B cell (primary cell): ENCODE results near the gene FBP1.

Experiments used
- CTCF ChIP-seq: fragments of 200-600 bp; IDR thresholded peaks from one replicate; pipeline ENCODE4 v1.8.0; 2022; ENCODE audit warnings: antibody characterized with exemption, mild to moderate bottlenecking
- EZH2 ChIP-seq: IDR thresholded peaks from 2 replicates; pipeline ENCODE4 v1.6.1; 2012; ENCODE audit warnings: borderline replicate concordance, low read depth, mild to moderate bottlenecking, moderate library complexity, low read length; ENCODE audit not compliant: insufficient read depth, poor library complexity, severe bottlenecking

GRCh38 chr9:94631599-94631998 is 7.7 kb downstream of the FBP1 start:
- no peak for TF ChIP-seq CTCF
- no peak for TF ChIP-seq EZH2
